Natural killer cell (primary cell): Measurements from ENCODE around the gene ART1. TPM values are rescaled to one million over a fixed set of nuclear protein-coding genes. Genes with fewer than 3 reads are reported as not detected.

Source experiments
- ATAC-seq, 3 donors: fragments of 150-1000 bp in 2 of 3; fragments of 200-7000 bp in 1 of 3; cut with Tn5 transposase; 1 replicate in 1 of 3; 2 replicates in 2 of 3; pipeline ENCODE4 v1.10.0; 2021; ENCODE audit warnings: mild to moderate bottlenecking in 2 of 3, moderate library complexity in 2 of 3
- DNase-seq, 2 donors: peaks; one replicate each; pipeline versions ENCODE4 v3.0.0 to v3.0.0-alpha.2; 2013 to 2021; ENCODE audit warnings: mixed read lengths in 1 of 2
- H3K27ac ChIP-seq: one replicate; pipeline ENCODE4 v1.5.1; 2013; ENCODE audit warnings: mild to moderate bottlenecking, low read length
- H3K27me3 ChIP-seq: one replicate; pipeline ENCODE4 v1.6.1; 2013; ENCODE audit warnings: low read length; ENCODE audit not compliant: control insufficient read depth, insufficient read depth
- H3K36me3 ChIP-seq: one replicate; pipeline ENCODE4 v1.6.1; 2013; ENCODE audit warnings: low read length; ENCODE audit not compliant: control insufficient read depth, insufficient read depth
- H3K4me1 ChIP-seq: one replicate; pipeline ENCODE4 v1.6.1; 2013; ENCODE audit warnings: low read length; ENCODE audit not compliant: control insufficient read depth, insufficient read depth
- H3K4me3 ChIP-seq: one replicate; pipeline ENCODE4 v1.5.1; 2013; ENCODE audit warnings: low read length
- H3K9me3 ChIP-seq: one replicate; pipeline ENCODE4 v1.6.1; 2013; ENCODE audit warnings: low read length; ENCODE audit not compliant: control insufficient read depth, insufficient read depth
- H3K27ac Mint-ChIP-seq, 2 donors: one replicate each; pipeline ENCODE4 v1.8.0; 2022; ENCODE audit warnings: mild to moderate bottlenecking in 2 of 2, mixed read lengths in 2 of 2, moderate library complexity in 1 of 2
- H3K27me3 Mint-ChIP-seq, 2 donors: one replicate each; pipeline ENCODE4 v1.8.0; 2022; ENCODE audit warnings: low read depth in 2 of 2, mixed read lengths in 2 of 2
- H3K36me3 Mint-ChIP-seq: one replicate; pipeline ENCODE4 v1.8.0; 2022; ENCODE audit warnings: mixed read lengths
- H3K4me1 Mint-ChIP-seq, 2 donors: one replicate each; pipeline ENCODE4 v1.8.0; 2022; ENCODE audit warnings: mixed read lengths in 2 of 2
- H3K4me3 Mint-ChIP-seq: one replicate; pipeline ENCODE4 v1.8.0; 2022; ENCODE audit warnings: mild to moderate bottlenecking, moderate library complexity, mixed read lengths
- H3K9me3 Mint-ChIP-seq, 2 donors: one replicate each; pipeline ENCODE4 v1.8.0; 2022; ENCODE audit warnings: mixed read lengths in 2 of 2
- CTCF ChIP-seq: fragments of 200-600 bp; IDR thresholded peaks from one replicate; pipeline ENCODE4 v1.8.0; 2022; ENCODE audit warnings: antibody characterized with exemption
- WGBS: methylation state at CpG from one replicate; pipeline ENCODE4 v1.1.7; 2013; ENCODE audit warnings: missing lambda C conversion rate; ENCODE audit not compliant: insufficient coverage; 5-methylcytosine and 5-hydroxymethylcytosine counted together
- intact Hi-C: fragments of 100-400 bp; cut with micrococcal nuclease; formaldehyde crosslinking; loops from one replicate; pipeline ENCODE4 v1.14.2; 2022
- total RNA-seq, 4 donors: library from RNA; stranded (reverse); fragments of 120-200 nt in 1 of 4; gene quantifications; one replicate each; pipeline versions ENCODE4 v1.2.3 to v1.2.4, GENCODE V29; 2013 to 2022

ART1 gene
- total RNA-seq, 3 donors from 2014 or later (not counting 1 experiment from before 2014, with no cell fraction given): not detected

- no peaks in the 10 kb centered on the region for H3K9me3 Mint-ChIP-seq
- 100% methylated on average over 2 of the region's 2 CpGs for WGBS
Measured at GRCh38 chr11:3700410-3700809, 55.5 kb downstream of the ART1 start.

GRCh38 chr11:3700910-3701309 is 56.0 kb downstream of the ART1 start:
- H3K4me3 Mint-ChIP-seq: no peak overlapping the region
- no peaks in the 10 kb centered on the region for H3K27me3 Mint-ChIP-seq
- H3K36me3 ChIP-seq: peaks cover 84% of the 10 kb centered on the region
- ATAC-seq (no peak), DNase-seq (no peak)
- H3K4me3 ChIP-seq: no peak overlapping the region
- 93% methylated on average over 1 of the region's 2 CpGs for WGBS
- H3K36me3 Mint-ChIP-seq: peaks cover 21% of the 10 kb centered on the region
- H3K27ac ChIP-seq: no peak overlapping the region
- H3K27me3 ChIP-seq: no peaks in the 10 kb centered on the region
- no peak for TF ChIP-seq CTCF
- no peaks in the 10 kb centered on the region for H3K4me1 Mint-ChIP-seq
- no peaks in the 10 kb centered on the region for H3K9me3 ChIP-seq
- no peaks in the 10 kb centered on the region for H3K4me1 ChIP-seq
- H3K27ac Mint-ChIP-seq: no peak overlapping the region
- no peaks in the 10 kb centered on the region for H3K9me3 Mint-ChIP-seq
- intact Hi-C loops: no loop called here

More at GRCh38 chr11:3700410-3700809, 55.5 kb downstream of the ART1 start:
- Histone ChIP-seq H3K4me3 (no peak overlapping the region), H3K27me3 (no peaks in the 10 kb centered on the region), H3K9me3 (no peaks in the 10 kb centered on the region), H3K36me3 (peaks cover 79% of the 10 kb centered on the region), H3K27ac (no peak overlapping the region), H3K4me1 (no peaks in the 10 kb centered on the region)
- Mint-ChIP-seq H3K27ac (no peak overlapping the region), H3K27me3 (no peaks in the 10 kb centered on the region), H3K36me3 (peaks cover 21% of the 10 kb centered on the region), H3K4me3 (no peak overlapping the region), H3K4me1 (no peaks in the 10 kb centered on the region)
- ATAC-seq: no peak
- no peak for TF ChIP-seq CTCF
- no peak for DNase-seq
- intact Hi-C loops: no loop called here

- Mint-ChIP-seq H3K9me3 (no peaks in the 10 kb centered on the region), H3K27ac (no peak overlapping the region), H3K36me3 (peaks cover 21% of the 10 kb centered on the region), H3K4me1 (no peaks in the 10 kb centered on the region), H3K27me3 (no peaks in the 10 kb centered on the region), H3K4me3 (no peak overlapping the region)
- Histone ChIP-seq H3K27me3 (no peaks in the 10 kb centered on the region), H3K4me3 (no peak overlapping the region), H3K4me1 (no peaks in the 10 kb centered on the region), H3K27ac (no peak overlapping the region), H3K9me3 (no peaks in the 10 kb centered on the region), H3K36me3 (peaks cover 78% of the 10 kb centered on the region)
- ATAC-seq (no peak), DNase-seq (no peak)
- intact Hi-C loops: no loop called here
- TF ChIP-seq CTCF: no peak
- WGBS: 100% methylated on average over 3 of the region's 3 CpGs
Measured at GRCh38 chr11:3703383-3703782, 58.5 kb downstream of the ART1 start.

GRCh38 chr11:3707176-3707575 is 62.2 kb downstream of the ART1 start:
- H3K4me1 ChIP-seq: no peaks in the 10 kb centered on the region
- no peaks in the 10 kb centered on the region for H3K9me3 ChIP-seq
- no peak for TF ChIP-seq CTCF
- no peak for DNase-seq
- H3K36me3 ChIP-seq: peaks cover 60% of the 10 kb centered on the region
- ATAC-seq: no peak
- intact Hi-C loops: no loop called here
- Mint-ChIP-seq H3K36me3 (peaks cover 18% of the 10 kb centered on the region), H3K27me3 (no peaks in the 10 kb centered on the region), H3K27ac (peak overlapping the region in 1 of 2 donors; percentile 64), H3K9me3 (no peaks in the 10 kb centered on the region), H3K4me3 (no peak overlapping the region), H3K4me1 (peaks cover 0 to 5% of the 10 kb centered on the region in 2 donors)
- WGBS: 100% methylated on average over 1 of the region's 2 CpGs
- no peaks in the 10 kb centered on the region for H3K27me3 ChIP-seq
- H3K4me3 ChIP-seq: no peak overlapping the region
- H3K27ac ChIP-seq: no peak overlapping the region
